Activated naive CD4-positive, alpha-beta T cell treated with anti-CD3 and anti-CD28 coated beads, Interleukin-2, amount 50 U/mL, for 72 hours (primary cell): ENCODE measurements around the gene ENPP3. TPM values are rescaled to one million over a fixed set of nuclear protein-coding genes. Genes with fewer than 3 reads are reported as not detected.

ENCODE experiments used
- ATAC-seq, 2 donors: fragments of 150-1000 bp; cut with Tn5 transposase; 2 replicates each; pipeline ENCODE4 v1.10.0; 2021; ENCODE audit warnings: mild to moderate bottlenecking in 2 of 2, moderate library complexity in 2 of 2
- DNase-seq, 2 donors: peaks; one replicate each; pipeline ENCODE4 v3.0.0; 2021 to 2022; ENCODE audit warnings: low spot score in 2 of 2
- H3K27ac Mint-ChIP-seq, 2 donors: one replicate each; pipeline ENCODE4 v1.8.0; 2022; ENCODE audit warnings: mild to moderate bottlenecking in 2 of 2, mixed read lengths in 2 of 2
- H3K36me3 Mint-ChIP-seq, 2 donors: one replicate each; pipeline ENCODE4 v1.8.0; 2022; ENCODE audit warnings: mixed read lengths in 2 of 2
- H3K9me3 Mint-ChIP-seq, 2 donors: one replicate each; pipeline ENCODE4 v1.8.0; 2022; ENCODE audit warnings: mixed read lengths in 2 of 2
- total RNA-seq, 2 donors: library from RNA; stranded (reverse); gene quantifications; one replicate each; pipeline ENCODE4 v1.2.3, GENCODE V29; 2022

The ENPP3 gene
- total RNA-seq, 2 donors from 2014 or later = 0.18 to 1.4 TPM

DNA sequence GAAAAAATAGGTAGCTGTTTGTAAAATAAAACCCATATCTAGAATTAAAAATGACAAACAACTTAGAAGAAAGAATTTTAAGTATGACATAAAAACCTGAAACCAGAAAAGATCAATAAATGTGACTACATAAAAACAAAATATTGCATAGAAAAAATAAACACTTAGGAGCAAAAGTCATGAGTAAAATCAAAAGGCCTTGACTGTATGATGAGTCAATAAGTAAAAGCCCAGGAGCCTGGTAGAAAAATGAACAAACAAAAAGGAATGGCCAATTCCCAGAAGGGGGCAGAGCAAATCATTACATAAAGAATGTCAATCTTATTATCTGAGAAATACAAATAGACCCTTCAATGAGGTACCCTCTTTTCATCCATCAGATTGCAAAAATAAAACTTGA, 150.0 kb downstream of the ENPP3 start:
- H3K9me3 Mint-ChIP-seq = no peaks in the 10 kb centered on the region
- no peak overlapping the region for H3K27ac Mint-ChIP-seq
- ATAC-seq (no peak), DNase-seq (no peak)
- H3K36me3 Mint-ChIP-seq = no peaks in the 10 kb centered on the region

DNA sequence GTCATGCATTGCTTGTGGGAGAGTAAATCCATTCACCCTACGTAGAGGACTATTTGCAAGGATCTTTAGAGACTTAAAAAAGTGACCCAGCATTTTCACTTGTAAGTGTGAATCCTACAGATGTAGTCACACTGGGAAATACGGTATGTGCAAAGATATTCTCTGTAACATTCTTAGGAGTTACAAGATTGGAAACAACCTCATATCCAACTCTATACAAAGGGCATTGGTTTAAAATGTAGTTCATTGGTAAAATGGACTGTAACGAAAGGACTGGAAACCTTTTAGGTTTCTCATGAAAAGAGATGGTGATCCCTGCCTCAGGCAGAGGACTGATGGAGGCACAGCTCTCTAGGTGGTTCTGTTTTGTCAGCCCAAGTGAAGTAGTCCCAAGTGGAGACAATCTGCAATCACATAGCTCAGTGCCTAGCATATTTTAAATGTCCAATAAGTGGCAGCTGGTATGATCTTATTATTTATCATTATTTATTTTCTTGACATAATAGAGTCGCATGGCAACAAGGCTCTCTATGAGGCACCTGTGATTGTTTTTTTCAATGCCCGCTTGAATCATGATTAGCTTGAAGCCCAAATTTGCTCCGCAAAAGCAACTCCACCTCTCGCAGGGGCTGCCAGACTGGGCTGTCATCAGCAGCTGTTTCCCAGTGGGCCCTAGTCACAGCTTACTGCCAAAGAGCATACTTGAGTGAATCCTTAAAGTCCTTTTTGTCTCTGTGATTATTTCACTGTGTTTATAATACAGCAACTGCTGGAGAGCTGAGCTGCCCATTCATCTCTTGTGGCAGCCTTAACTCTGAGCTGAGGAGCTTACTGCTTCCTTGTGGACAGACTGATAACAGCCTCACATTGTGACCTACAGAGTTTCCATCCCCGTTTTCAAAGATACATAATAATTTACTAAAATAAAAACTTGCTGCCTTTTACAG, 150.9 kb downstream of the ENPP3 start:
- H3K9me3 Mint-ChIP-seq = no peaks in the 10 kb centered on the region
- H3K27ac Mint-ChIP-seq = no peak overlapping the region
- ATAC-seq (no peak), DNase-seq (no peak)
- no peaks in the 10 kb centered on the region for H3K36me3 Mint-ChIP-seq

DNA sequence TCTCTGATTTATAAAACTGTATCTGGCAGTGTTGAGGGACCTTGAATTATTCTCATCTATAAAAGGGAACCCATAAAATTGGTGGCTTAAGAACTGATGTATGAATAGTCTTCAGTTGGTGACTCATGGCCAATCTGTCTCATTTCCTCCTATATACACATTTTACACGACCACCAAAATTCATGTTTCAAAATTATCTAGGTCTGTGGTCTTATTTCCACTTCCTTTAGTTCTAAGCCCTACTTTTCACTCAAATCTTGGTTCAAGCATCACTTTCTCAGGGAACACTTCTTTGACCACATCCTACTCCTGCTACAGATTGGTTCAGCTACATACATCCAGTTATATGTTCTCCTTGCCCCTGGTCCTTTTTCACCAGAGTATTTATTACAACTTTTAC, 152.1 kb downstream of the ENPP3 start:
- no peak overlapping the region for H3K27ac Mint-ChIP-seq
- ATAC-seq (peak; percentile 71 to 87), DNase-seq (no peak)
- no peaks in the 10 kb centered on the region for H3K36me3 Mint-ChIP-seq
- no peaks in the 10 kb centered on the region for H3K9me3 Mint-ChIP-seq

DNA sequence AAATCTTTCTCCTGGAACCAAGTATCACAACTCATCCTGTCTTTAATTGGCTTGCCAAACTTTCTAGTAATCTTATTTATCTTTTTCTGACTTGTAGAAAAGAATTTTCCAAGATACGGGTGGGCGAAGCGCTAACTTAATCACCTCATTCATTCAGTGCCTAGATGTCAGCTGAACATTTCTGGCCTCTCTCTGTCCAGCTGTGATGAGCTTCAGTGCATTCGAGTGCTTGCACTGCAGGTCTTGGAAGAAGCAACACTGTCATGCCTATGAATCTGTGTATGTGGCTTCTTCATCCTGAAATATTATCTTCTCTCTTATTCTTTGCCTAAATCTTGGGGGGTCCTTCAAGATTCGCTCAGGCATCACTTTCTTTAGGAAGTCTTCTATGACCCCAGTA, 154.4 kb downstream of the ENPP3 start:
- DNase-seq (no peak), ATAC-seq (no peak)
- no peaks in the 10 kb centered on the region for H3K36me3 Mint-ChIP-seq
- H3K9me3 Mint-ChIP-seq = no peaks in the 10 kb centered on the region
- H3K27ac Mint-ChIP-seq = no peak overlapping the region

DNA sequence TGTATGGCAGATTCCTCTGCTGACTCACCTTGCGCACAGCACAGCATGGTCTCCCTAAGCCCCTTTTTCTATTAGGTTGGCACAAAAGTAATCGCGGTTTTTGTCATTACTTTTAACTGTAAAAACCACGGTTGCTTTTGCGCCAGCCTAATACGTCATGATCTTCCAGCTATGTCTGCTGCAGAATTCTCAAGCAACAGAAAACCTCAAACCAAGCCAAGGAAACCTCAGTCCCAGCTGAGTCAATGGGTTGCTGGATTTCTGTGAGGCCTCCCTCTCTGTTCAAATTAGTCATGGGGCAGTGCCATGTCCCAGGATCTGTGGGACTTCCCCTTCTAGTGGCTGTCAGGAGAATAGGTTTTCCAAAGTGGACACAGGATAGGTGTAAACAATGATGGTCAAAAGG, 155.0 kb downstream of the ENPP3 start:
- no peaks in the 10 kb centered on the region for H3K9me3 Mint-ChIP-seq
- no peaks in the 10 kb centered on the region for H3K36me3 Mint-ChIP-seq
- DNase-seq (no peak), ATAC-seq (peak in 1 of 2 donors; percentile 78)
- H3K27ac Mint-ChIP-seq = no peak overlapping the region

DNA sequence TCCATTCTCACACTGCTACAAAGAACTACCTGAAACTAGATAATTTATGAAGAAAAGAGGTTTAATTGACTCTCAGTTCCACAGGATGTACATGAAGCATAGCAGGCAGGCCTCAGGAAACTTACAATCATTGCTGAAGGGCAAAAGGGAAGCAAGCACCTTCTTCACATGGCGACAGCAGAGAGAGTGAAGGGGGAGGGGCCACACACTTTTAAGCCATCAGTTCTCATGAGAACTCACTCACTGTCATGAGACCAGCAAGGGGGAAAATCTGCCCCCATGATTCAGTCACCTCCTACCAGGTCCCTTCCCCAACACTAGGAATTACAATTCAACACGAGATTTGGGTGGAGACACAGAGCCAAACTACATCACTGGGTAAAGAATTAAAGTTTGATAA, 158.3 kb downstream of the ENPP3 start:
- ATAC-seq (no peak), DNase-seq (no peak)

More for the DNA sequence above, 158.3 kb downstream of the ENPP3 start:
- no peak overlapping the region for H3K27ac Mint-ChIP-seq
- H3K9me3 Mint-ChIP-seq = no peaks in the 10 kb centered on the region
- no peaks in the 10 kb centered on the region for H3K36me3 Mint-ChIP-seq

Other genes starting within 250 kb of the ENPP3 start
- gene ARG1, start 64.1 kb upstream of the ENPP3 start, total RNA-seq = not detected
- gene MED23, start 9.1 kb upstream of the ENPP3 start, total RNA-seq = 10 to 100 TPM; 22.8 to 24.3 TPM
- not detected for gene OR2A4, start 64.1 kb downstream of the ENPP3 start, total RNA-seq
- gene CTAGE9, start 73.7 kb downstream of the ENPP3 start, total RNA-seq = not detected
- gene ENPP1, start 170.7 kb downstream of the ENPP3 start, total RNA-seq = under 1 TPM; 0.35 to 0.36 TPM